HG03442 (cell line): ENCODE data around the gene NKX2-4.
"Not testable (repeated sequence)": the region's sequence is repeated elsewhere in the genome, so short reads cannot be mapped to it uniquely, and the experiment has no call there.

Experiments used
- ATAC-seq: cut with Tn5 transposase; IDR thresholded peaks from one replicate; pipeline ENCODE4 v1.9.1; 2021; ENCODE audit warnings: mild to moderate bottlenecking, moderate library complexity; ENCODE audit not compliant: unreplicated experiment

NKX2-4 gene

GRCh38 chr20:21397341-21398108 lies at the start of gene NKX2-4:
Gene NKX2-4, minus strand, starts transcription at chr20:21397526. Its CDS starts 127 bp downstream, at chr20:21397399.
- ATAC-seq: no peak

- no peak for ATAC-seq
Observed at GRCh38 chr20:21437816-21438215, 40.5 kb upstream of the NKX2-4 start.

GRCh38 chr20:21437248-21437647 lies 39.9 kb upstream of the NKX2-4 start:
- no peak for ATAC-seq

DNA sequence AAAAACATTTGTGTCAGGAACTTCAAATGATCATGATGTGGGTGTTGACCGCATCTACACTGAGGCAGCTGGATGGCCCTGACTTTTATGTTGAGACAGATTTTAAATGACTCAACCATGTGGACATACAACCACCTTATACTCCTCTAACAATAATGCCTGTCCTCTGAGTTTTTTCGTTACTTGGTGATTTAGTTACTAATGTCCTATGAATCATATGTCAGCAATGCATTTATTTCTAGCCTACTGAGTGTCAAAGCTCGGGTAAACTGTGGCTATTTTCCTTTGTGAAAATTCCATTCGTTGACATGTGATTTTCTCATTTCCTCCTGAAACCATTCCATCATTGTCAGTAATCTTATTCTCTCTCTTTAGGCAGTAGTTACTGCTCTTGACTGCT lies 38.9 kb upstream of the NKX2-4 start:
- ATAC-seq: no peak

DNA sequence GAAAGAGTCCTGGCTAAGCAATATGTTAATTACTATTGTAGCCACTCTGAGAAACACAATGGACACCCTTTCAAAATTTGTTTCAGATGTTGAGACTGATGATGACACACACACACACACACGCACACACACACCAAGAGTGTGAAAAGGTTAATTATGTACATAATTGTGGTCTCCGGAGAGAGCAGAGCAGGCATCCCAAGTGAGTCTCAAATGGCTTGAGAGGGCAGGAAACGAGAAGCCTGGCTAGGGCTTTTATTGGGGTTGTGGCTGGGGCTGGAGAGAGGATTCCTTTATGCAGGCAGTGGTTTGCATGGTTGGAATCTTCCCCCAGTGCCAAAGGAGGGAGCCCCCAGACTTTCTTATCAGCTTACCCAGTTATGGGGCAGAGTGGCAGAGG lies 38.2 kb upstream of the NKX2-4 start:
- no peak for ATAC-seq

GRCh38 chr20:21433329-21433890 lies 36.1 kb upstream of the NKX2-4 start:
- no peak for ATAC-seq

- no peak for ATAC-seq
Observed at GRCh38 chr20:21432911-21433310, 35.6 kb upstream of the NKX2-4 start.

DNA sequence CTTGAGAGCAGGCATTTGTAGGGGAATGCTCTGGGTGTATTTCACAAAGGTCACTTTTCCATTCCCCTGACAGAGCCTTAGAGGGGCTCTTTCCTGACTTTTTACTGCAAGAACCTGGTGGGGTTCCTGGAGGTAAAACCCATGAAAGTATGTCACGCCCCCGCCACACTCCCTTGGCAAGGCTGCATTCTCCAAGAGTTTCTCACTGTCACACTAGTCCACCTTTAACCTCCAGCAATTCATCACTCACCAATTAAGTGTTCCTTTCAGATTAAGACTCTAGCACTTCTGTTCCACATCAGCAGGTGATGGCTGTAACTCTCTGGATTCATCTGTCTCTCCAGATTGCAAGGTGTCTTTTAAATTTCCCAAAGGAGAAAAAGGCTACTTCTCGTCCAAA lies 32.7 kb upstream of the NKX2-4 start:
- ATAC-seq: no peak

DNA sequence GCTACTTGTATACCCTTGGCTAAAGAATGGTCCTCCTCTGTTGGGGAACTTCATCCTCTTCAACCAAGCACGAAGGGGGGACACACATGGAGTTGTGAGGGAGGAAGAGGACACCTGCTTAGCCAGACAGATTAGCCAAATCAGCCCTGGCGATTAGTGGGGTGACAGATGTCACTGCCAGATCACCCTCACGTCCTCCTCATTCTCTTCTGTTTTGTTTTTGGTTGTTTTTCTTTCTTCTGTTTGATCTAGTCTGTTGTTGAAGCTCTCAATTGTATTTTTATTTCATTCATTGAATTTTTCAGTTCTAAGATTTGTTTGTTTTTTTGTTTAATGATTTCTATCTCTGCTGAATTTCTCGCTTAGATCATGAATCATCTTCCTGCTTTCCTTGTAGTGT lies 27.5 kb upstream of the NKX2-4 start:
- ATAC-seq: no peak

- ATAC-seq: not testable (repeated sequence)
Observed at GRCh38 chr20:21423712-21424111, 26.4 kb upstream of the NKX2-4 start.

DNA sequence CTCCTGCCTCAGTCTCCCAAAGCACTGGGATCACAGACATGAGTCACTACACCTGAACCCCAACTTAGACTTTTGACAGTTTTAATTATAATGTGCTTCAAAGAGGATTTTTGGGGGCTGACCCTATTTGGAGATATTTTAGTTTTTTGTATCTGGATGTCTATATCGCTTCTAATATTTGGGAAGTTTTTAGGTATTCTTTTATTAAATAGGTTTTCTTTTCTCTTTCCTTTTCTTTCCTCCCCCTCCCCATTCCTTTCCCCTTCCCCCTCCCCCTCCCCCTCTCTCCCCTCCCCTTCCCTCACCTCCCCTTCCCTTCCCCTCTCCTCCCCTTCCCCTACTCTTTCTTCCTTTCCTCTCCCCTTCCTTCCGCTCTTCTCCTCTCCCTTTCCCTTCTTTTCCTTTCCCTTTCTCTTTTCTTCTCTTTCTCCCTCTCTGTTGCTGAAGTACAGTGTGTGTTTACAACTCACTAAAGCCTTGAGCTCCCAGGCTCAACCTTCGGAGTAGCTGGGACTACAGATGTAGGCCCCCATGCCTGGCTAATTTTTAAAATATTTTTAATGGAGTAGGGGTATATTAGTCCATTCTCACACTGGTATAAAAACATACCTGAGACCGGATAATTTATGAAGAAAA lies 24.4 kb upstream of the NKX2-4 start:
- ATAC-seq: no peak

GRCh38 chr20:21419147-21419546 lies 21.8 kb upstream of the NKX2-4 start:
- ATAC-seq: not testable (repeated sequence)

- not testable (repeated sequence) for ATAC-seq
Observed at GRCh38 chr20:21413996-21414395, 16.7 kb upstream of the NKX2-4 start.

DNA sequence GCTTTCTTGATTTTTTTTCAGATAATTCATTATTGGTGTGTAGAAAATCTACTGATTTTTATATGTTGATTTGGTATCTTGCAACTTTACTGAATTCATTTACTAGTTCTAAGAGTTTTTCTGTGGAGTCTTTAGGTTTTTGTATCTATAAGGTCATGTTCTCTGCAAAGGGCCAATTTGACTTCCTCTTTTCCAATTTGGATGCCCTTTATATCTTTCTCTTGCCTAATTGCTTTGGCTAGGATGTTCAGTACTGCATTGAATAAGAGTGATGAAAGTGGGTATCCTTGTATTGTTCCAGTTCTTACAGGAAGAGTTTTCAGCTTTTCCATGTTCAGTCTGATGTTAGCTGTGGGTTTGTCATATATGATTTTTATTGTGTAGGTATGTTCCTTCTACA lies 14.4 kb upstream of the NKX2-4 start:
- no peak for ATAC-seq

GRCh38 chr20:21399005-21399475 lies 1.7 kb upstream of the NKX2-4 start:
- no peak for ATAC-seq

DNA sequence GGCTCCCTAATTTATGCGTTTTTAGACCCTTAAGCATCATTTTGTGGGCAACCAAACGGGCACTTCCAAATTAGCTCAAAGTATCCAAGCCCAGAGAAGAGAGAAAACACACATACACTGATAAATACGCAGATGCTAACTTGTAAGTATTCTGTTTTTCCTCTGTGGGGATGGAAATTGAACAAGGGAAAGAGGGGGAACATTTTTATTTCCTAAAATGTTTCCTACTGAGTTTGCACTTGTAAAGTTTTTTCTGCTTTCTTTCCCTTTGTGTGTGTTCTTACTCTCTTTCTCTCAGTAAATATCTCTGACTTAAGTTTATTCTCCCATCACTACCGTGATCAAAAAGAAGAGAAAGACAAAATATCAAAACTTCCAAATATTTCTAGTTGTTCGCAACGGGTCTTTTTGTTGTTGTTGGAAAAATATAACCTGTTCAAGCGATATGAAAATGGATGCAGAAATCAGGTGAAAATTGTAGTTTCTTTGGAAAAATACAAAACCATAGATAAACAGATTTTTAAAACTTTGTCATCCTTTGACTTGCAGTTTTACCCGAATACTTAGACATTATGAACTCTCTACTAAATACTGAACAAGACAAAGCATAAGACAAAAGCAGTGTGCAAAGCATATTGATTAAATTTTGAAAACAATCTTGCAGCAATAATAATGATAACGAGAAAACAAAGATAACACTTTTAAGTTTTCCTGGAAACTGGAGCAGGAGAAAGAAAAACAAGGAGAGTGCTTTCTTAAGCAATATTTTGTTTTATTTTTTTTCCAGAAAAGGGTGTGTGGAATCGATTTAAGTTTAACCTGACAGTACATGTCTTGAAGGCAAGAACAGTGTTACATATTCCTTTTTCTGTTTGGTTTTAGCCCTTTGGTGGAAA lies 1.0 kb upstream of the NKX2-4 start:
- no peak for ATAC-seq

- ATAC-seq: no peak
Observed at GRCh38 chr20:21396599-21397340, 556 bp downstream of the NKX2-4 start.

DNA sequence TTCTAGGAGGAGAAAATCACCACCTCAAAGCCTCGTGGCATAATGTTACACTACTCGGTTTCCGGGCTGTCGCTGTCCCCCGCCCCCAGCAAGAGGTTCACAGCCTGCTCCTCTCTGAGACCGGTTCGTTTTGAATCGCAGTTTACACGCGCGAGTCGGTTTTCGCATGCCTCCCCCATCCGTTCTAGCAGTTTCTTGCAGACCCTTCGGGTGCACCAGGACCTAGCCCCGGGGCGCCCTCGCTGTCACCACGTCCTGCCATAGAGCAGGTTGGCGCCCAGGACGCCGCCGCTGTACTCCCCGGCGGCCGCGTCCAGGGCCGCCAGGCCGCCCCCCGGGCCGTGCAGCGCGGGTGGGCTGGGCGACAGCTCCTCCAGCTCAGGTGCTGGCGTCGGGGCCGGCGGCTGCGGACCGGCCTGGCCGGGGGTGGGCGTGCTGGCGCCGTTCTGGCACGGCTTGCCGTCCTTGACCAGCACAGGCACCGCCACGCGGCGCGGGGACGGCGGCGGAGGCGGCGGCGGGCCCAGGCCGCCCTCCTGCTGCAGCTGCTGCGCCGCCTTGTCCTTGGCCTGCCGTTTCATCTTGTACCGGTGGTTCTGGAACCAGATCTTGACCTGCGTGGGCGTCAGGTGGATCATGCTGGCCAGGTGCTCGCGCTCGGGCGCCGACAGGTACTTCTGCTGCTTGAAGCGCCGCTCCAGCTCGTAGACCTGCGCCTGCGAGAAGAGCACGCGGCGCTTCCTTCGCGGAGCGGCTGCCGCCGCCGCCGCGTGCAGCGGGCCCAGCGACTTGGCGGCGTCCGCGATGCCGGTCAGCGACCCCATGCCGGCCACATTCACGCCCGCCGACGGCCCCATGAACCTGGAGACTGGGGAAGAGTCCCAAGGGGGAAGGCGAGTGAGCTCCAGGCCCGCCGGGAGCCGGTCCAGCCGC lies 1.4 kb downstream of the NKX2-4 start:
- no peak for ATAC-seq

DNA sequence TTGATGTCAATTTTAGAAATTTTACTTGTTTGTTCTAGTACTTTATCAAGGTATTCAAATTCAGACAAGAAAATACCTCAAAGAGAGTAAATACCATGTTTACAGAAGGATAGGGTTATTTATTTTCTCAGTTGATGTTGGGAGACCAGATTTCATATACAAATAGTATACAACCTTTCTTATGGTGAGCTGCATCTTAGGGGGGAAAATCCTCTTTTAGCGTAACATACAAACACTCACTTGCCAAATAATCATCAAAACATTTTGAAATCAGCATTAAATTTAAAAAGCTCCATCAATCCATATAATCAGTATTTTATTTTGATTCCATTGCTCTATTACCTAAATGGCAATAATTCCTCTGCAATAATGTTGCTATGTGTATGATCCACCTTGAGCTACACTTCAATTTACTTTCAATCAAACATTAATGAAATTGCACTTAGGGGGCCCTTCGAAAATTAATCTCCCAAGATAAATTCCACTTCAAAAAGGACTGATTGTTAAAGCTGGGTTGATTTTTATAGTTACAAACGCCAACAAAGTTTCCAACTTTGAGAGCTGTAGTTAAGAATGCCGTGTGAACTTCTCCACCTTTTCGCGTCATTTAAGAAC lies 2.2 kb downstream of the NKX2-4 start:
- ATAC-seq: no peak
